GM10266 (cell line): Measurements from ENCODE around the gene TTC28.

Experiments used
- DNase-seq: peaks from one replicate; pipeline ENCODE4 v3.0.0; 2012; ENCODE audit errors: extremely low spot score
- TF ChIP-seq, protein P1 (sequence below): IDR thresholded peaks from 2 replicates; pipeline ENCODE4 v1.5.1; 2012; ENCODE audit warnings: mild to moderate bottlenecking, low read depth; ENCODE audit not compliant: control insufficient read depth, insufficient read depth; ENCODE audit errors: missing control alignments

The TTC28 gene

DNA sequence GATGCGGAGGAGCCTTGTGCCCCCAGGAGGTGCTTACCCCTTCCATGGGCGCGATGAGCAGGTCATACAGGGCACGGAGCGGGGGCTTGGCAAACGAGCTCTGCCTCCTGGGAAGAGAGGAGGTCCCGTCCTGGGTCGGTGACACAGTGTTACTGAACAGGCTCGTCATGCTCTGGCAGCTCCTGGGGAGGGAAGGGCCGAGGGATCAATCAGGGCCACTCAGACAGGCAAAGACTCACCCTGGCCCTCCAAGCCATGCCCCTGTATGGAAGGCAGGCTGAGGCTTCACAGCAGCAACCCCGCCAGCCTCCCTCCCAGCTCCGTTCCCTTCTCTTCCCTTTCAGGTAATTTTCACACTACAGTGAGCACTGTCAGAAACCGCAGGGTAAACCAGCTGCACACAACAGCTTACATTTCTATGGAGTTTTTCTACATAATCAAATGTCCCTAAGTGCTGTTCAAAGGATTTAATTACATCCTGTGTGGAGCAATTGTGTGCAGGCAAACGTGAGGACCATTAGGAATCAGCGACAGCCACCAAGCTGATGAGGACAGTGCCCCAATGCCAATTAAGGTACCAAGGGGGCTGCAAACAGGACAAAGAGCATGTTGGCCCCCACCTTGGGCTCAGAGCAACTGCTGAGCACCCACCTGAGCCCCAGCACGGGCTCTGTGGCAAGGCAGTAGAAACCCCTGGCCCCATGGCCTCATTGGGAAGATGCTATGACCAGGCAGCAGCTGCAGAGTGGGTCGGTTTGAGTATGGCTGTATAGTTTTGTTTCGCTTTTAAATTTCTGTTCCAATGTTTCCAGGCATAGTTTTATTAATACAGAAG, 665.2 kb downstream of the TTC28 start:
- TF ChIP-seq, protein P1, sequence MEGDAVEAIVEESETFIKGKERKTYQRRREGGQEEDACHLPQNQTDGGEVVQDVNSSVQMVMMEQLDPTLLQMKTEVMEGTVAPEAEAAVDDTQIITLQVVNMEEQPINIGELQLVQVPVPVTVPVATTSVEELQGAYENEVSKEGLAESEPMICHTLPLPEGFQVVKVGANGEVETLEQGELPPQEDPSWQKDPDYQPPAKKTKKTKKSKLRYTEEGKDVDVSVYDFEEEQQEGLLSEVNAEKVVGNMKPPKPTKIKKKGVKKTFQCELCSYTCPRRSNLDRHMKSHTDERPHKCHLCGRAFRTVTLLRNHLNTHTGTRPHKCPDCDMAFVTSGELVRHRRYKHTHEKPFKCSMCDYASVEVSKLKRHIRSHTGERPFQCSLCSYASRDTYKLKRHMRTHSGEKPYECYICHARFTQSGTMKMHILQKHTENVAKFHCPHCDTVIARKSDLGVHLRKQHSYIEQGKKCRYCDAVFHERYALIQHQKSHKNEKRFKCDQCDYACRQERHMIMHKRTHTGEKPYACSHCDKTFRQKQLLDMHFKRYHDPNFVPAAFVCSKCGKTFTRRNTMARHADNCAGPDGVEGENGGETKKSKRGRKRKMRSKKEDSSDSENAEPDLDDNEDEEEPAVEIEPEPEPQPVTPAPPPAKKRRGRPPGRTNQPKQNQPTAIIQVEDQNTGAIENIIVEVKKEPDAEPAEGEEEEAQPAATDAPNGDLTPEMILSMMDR, result no peak
- no peak for DNase-seq

DNA sequence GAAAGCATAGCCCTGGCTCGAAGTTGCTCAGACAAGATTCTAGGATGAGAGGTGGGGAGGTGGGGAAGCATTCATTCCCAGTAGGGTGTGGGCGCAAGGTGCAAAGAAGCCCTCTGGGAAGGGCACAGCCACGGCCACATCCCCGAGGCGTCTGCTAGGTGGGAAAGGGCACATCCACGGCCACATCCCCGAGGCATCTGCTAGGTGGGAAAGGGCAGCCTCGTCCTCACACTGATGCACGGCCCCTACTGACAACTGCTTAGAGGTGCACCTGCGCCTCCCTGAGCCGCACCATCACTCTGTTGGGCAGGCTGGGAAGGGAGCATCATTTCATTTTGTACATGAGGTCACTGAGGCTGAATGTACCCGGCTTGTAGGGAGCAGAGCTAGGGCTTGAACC, 666.0 kb downstream of the TTC28 start:
- no peak for DNase-seq
- TF ChIP-seq, protein P1, result no peak

DNA sequence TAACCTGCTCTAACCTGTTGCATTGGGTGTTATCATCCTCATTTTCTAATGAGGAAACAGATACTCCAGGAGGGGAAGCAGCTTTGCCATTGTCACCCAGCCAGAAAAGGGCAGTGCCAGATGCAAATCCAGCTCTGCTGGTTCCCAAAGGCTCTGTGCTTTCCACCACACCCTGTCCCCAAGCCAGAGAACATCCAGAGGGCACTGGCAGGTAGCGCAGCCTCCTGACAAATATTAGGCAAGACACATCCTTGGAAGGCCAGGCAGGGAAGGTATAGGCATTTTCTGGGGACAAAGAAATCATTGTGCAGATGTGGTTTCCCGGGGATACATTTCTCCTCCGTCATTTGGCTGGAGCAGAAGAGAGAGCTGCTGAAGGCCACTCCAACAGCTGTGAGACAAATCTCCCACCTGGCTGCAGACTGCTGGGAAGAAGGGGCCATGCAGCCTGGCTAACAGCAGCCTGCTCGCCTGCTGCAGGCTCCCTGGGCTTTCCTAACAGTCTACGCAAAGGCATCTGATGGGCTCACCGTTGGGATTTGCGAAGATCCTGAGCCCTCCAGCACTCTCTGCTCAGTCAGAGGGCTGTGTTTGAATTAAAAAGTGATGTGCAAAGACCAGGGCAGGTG, 666.7 kb downstream of the TTC28 start:
- TF ChIP-seq, protein P1, result no peak
- no peak for DNase-seq

DNA sequence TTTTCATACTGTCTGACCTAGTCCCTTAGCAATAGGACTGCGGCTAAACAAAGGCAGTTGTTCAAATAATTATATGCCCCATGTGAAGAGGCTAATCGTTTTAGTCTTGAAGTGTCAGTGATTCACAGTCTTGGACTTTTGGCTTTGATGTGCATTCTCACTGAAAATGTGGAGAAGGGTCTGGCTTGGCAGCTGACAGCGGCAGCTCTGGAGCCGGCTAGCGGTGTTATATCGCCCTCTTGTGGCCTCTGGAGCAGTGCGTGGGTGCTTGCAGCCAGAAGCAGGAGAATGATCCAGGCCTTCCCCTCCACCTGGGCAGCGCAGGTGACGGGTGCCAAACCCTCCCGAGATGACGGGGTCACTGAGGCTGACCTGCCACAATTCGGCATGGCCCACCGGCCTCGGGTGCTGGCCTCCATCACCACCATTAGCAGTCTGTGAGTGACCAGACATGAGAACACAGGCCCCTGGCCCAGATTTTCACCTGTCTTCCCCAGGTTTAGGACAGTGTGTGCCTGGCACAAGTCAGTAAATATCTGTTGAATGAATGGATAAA, 670.3 kb downstream of the TTC28 start:
- DNase-seq, result peak; percentile 88
- TF ChIP-seq, protein P1, result peak; percentile 96

DNA sequence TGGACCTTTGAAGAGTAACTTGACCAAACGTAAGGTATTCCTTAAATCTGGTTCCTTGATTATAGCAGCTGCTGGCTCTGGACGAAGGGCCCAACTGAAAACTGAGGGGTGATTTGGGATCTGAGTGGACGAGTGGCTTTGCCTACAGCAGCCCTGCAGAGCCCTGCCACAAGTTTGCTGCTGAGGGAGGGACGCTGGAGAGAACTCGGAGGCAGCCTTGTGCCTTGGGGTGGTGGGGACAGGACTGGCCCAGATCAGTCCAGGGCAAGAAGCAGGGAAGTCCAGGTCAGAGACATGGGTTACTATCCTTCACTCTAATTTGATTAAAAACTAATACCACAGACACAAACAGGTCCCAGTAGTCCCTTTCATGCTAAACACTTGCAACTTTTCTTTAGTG, 671.0 kb downstream of the TTC28 start:
- TF ChIP-seq, protein P1, result no peak
- no peak for DNase-seq

DNA sequence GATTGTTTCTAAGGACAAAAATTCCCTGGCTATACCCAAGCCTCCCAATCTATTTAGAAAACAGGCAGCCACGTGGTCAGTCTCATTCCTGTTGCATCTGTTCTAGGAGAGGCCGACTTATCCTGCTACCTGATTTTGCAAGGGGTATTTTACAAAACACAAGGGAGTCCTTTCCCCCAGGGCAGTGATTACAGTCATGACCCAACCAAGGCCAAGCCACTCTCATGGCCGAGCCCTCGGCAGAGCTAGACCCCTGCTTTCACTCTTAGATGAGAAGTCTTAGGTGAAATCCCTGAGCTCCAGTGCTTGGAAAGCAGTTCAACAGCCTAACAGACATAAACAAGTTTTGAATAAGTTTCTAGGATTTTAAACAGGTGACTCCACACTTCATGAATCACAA, 671.6 kb downstream of the TTC28 start:
- DNase-seq, result no peak
- TF ChIP-seq, protein P1, result no peak

DNA sequence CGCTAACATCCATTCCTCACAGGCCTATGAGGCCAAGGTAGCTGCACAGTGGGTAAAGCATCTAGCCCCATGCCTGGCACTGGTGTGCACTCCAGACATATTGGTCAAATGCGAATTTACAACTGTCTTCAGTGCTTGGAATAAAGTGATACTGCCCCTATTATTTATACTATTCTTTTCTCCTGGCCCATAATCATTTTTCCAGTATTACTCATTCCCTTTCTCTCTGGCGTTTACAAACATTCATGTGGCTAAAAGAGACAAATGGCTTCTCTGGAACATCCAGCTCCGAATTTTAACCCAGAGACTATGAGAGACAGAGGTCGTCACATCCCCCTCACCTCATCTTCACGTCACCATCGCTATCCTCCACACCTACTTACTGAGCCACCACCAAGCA, 673.4 kb downstream of the TTC28 start:
- TF ChIP-seq, protein P1, result no peak
- DNase-seq, result no peak
